Body of pancreas (tissue), 4 donors: ENCODE results near the gene NPHP1. TPM values are rescaled to one million over a fixed set of nuclear protein-coding genes. Genes with fewer than 3 reads are reported as not detected.
"Not testable (repeated sequence)": the region's sequence is repeated elsewhere in the genome, so short reads cannot be mapped to it uniquely, and the experiment has no call there.

Experiments used
- ATAC-seq: fragments of 150-250 bp; one replicate; pipeline ENCODE4 v1.9.1; 2016
- DNase-seq, 4 donors: peaks; one replicate each; pipeline ENCODE4 v3.0.0-alpha.2; 2019
- H3K27ac ChIP-seq, 4 donors: fragments of 200-600 bp; sonication (generic); 1 replicate in 3 of 4; 2 replicates in 1 of 4; pipeline versions ENCODE4 v1.5.1 to v1.6.1; 2016 to 2019; ENCODE audit warnings: mild to moderate bottlenecking in 1 of 4, mixed read lengths in 1 of 4, moderate library complexity in 1 of 4
- H3K27me3 ChIP-seq, 2 donors: fragments of 200-600 bp; sonication (generic); one replicate each; pipeline ENCODE4 v1.6.0; 2016; ENCODE audit warnings: mild to moderate bottlenecking in 1 of 2
- H3K36me3 ChIP-seq, 2 donors: fragments of 200-600 bp; sonication (generic); replicated peaks in 1 of 2; 2 replicates each; pipeline ENCODE4 v1.5.1; 2016; ENCODE audit warnings: low read depth in 2 of 2; ENCODE audit not compliant: insufficient read depth in 1 of 2
- H3K4me1 ChIP-seq: fragments of 200-600 bp; sonication (generic); one replicate; pipeline ENCODE4 v1.6.0; 2016
- H3K4me3 ChIP-seq, 2 donors: fragments of 200-600 bp; sonication (generic); 1 replicate in 1 of 2; 2 replicates in 1 of 2; pipeline ENCODE4 v1.5.1; 2016 to 2019
- H3K9me3 ChIP-seq, 3 donors: fragments of 200-600 bp; sonication (generic); 1 replicate in 2 of 3; 2 replicates in 1 of 3; pipeline ENCODE4 v1.5.1; 2016
- CTCF ChIP-seq, 7 experiments: fragments of 450-650 bp in 4 of 7; fragments of 200-600 bp in 3 of 7; sonication (generic) in 3 of 7; IDR thresholded peaks; one replicate each; pipeline ENCODE4 v1.5.1; 2016 to 2019; ENCODE audit warnings: antibody characterized with exemption in 7 of 7
- POLR2A ChIP-seq, 3 donors: fragments of 450-650 bp; IDR thresholded peaks; one replicate each; pipeline ENCODE4 v1.6.1; 2016; ENCODE audit warnings: antibody characterized with exemption in 3 of 3, mild to moderate bottlenecking in 2 of 3
- WGBS, 2 donors: methylation state at CpG; one replicate each; pipeline ENCODE4 v1.1.5; 2017; 5-methylcytosine and 5-hydroxymethylcytosine counted together
- intact Hi-C: fragments of 100-400 bp; cut with DNase I; formaldehyde crosslinking; loops from one replicate; pipeline ENCODE4 v1.15.1; 2023
- total RNA-seq, 2 donors: library from RNA; depleted of rRNA; stranded (reverse); fragments of >200 nt; gene quantifications; one replicate each; pipeline ENCODE4 v1.1.0, GENCODE V29; 2016

NPHP1 gene
- total RNA-seq, 2 donors from 2014 or later: 1.3 to 3.6 TPM

GRCh38 chr2:110205660-110206455 lies 1.0 kb upstream of the NPHP1 start:
- no peaks in the 10 kb centered on the region for H3K9me3 ChIP-seq
- H3K27me3 ChIP-seq: no peaks in the 10 kb centered on the region
- 43 to 51% methylated on average over 3 of the region's 3 CpGs for WGBS, 2 donors
- DNase-seq (no peak), ATAC-seq (no peak)
- H3K4me3 ChIP-seq: no peak overlapping the region
- peaks cover 13% of the 10 kb centered on the region for H3K4me1 ChIP-seq
- H3K36me3 ChIP-seq: no peaks in the 10 kb centered on the region
- intact Hi-C loops: no loop called here
- TF ChIP-seq CTCF (IDR thresholded peaks at IDR 0.05) (no peak), POLR2A (IDR thresholded peaks at IDR 0.05) (no peak)
- H3K27ac ChIP-seq: no peak overlapping the region

GRCh38 chr2:110198016-110198415 lies 6.8 kb downstream of the NPHP1 start:
- intact Hi-C loops: no loop called here
- no peaks in the 10 kb centered on the region for H3K36me3 ChIP-seq
- H3K4me1 ChIP-seq: no peaks in the 10 kb centered on the region
- H3K27me3 ChIP-seq: no peaks in the 10 kb centered on the region
- 61 to 63% methylated on average over 3 of the region's 3 CpGs for WGBS, 2 donors
- H3K4me3 ChIP-seq: no peak overlapping the region
- TF ChIP-seq CTCF (IDR thresholded peaks at IDR 0.05) (no peak), POLR2A (IDR thresholded peaks at IDR 0.05) (no peak)
- DNase-seq (no peak), ATAC-seq (no peak)
- H3K27ac ChIP-seq: no peak overlapping the region
- no peaks in the 10 kb centered on the region for H3K9me3 ChIP-seq

GRCh38 chr2:110197452-110197851 lies 7.4 kb downstream of the NPHP1 start:
- TF ChIP-seq POLR2A (IDR thresholded peaks at IDR 0.05): no peak
- TF ChIP-seq CTCF (IDR thresholded peaks at IDR 0.05): no peak
- no peak overlapping the region for H3K4me3 ChIP-seq
- H3K9me3 ChIP-seq: no peaks in the 10 kb centered on the region
- no peaks in the 10 kb centered on the region for H3K27me3 ChIP-seq
- DNase-seq (no peak), ATAC-seq (no peak)
- H3K36me3 ChIP-seq: no peaks in the 10 kb centered on the region
- 65 to 80% methylated on average over 4 of the region's 4 CpGs for WGBS, 2 donors
- intact Hi-C loops: no loop called here
- H3K27ac ChIP-seq: no peak overlapping the region
- no peaks in the 10 kb centered on the region for H3K4me1 ChIP-seq

GRCh38 chr2:110190169-110190568 lies 14.6 kb downstream of the NPHP1 start:
- H3K9me3 ChIP-seq, H3K27ac ChIP-seq, H3K36me3 ChIP-seq, intact Hi-C loops, H3K4me3 ChIP-seq, H3K4me1 ChIP-seq, H3K27me3 ChIP-seq, ATAC-seq, DNase-seq: not testable (repeated sequence)
- 98 to 100% methylated on average over 5 to 12 of the region's 23 CpGs for WGBS, 2 donors

- intact Hi-C loops: no loop called here
- ATAC-seq (no peak), DNase-seq (no peak)
- Histone ChIP-seq H3K36me3 (no peaks in the 10 kb centered on the region), H3K9me3 (peaks cover 0 to 12% (median 0%) of the 10 kb centered on the region in 3 donors), H3K4me3 (no peak overlapping the region), H3K27ac (no peak overlapping the region), H3K4me1 (no peaks in the 10 kb centered on the region), H3K27me3 (no peaks in the 10 kb centered on the region)
- WGBS, 2 donors: 90 to 92% methylated on average over 2 of the region's 2 CpGs
- no peak for TF ChIP-seq CTCF (IDR thresholded peaks at IDR 0.05)
- no peak for TF ChIP-seq POLR2A (IDR thresholded peaks at IDR 0.05)
Measured at GRCh38 chr2:110182449-110182848, 22.4 kb downstream of the NPHP1 start.
